HepG2 (cell line): Measurements from ENCODE around the gene TAF6L. TPM values are rescaled to one million over a fixed set of nuclear protein-coding genes. Genes with fewer than 3 reads are reported as not detected.
A peak's percentile ranks its signal among the peaks of the same experiment; 100 is the strongest.

Source experiments
- CREM ChIP-seq, 2 experiments: sonication (generic) in 1 of 2; formaldehyde crosslinking in 1 of 2; IDR thresholded peaks; 2 replicates each; pipeline versions ENCODE4 v1.4.0 to v1.6.1; 2016 to 2020; ENCODE audit warnings: antibody characterized with exemption in 1 of 2, mild to moderate bottlenecking in 1 of 2, missing genetic modification reagents in 1 of 2
- FOSL2 ChIP-seq: sonication (generic); formaldehyde crosslinking; IDR thresholded peaks from 2 replicates; pipeline ENCODE4 v1.4.0; 2020; ENCODE audit warnings: missing genetic modification reagents
- GLI4 ChIP-seq: sonication (generic); formaldehyde crosslinking; IDR thresholded peaks from 2 replicates; pipeline ENCODE4 v1.5.1; 2020; ENCODE audit warnings: missing genetic modification reagents, mild to moderate bottlenecking, moderate library complexity, borderline replicate concordance
- GTF2F1 ChIP-seq: fragments of 150-350 bp; IDR thresholded peaks from 2 replicates; pipeline ENCODE4 v1.6.1; 2014; ENCODE audit warnings: low read length
- HDAC6 ChIP-seq: fragments of 200-600 bp; sonication (generic); IDR thresholded peaks from 2 replicates; pipeline ENCODE4 v1.7.0; 2017; ENCODE audit warnings: mild to moderate bottlenecking, antibody characterized with exemption, low read length, low read depth
- IKZF4 ChIP-seq: sonication (generic); formaldehyde crosslinking; IDR thresholded peaks from 2 replicates; pipeline ENCODE4 v1.5.1; 2020; ENCODE audit warnings: borderline replicate concordance, mild to moderate bottlenecking, low read depth, missing genetic modification reagents; ENCODE audit errors: not compliant biosample characterization
- KLF11 ChIP-seq: IDR thresholded peaks from 2 replicates; pipeline ENCODE4 v1.6.1; 2016; ENCODE audit warnings: missing compliant biosample characterization
- KMT2B ChIP-seq: IDR thresholded peaks from 2 replicates; pipeline ENCODE4 v1.6.1; 2016; ENCODE audit warnings: missing genetic modification reagents, missing compliant biosample characterization
- NCOA2 ChIP-seq: sonication (generic); formaldehyde crosslinking; IDR thresholded peaks from 2 replicates; pipeline ENCODE4 v1.8.0; 2022; ENCODE audit warnings: inconsistent platforms
- NR2C2 ChIP-seq: sonication (generic); formaldehyde crosslinking; IDR thresholded peaks from 2 replicates; pipeline ENCODE4 v1.4.0; 2020; ENCODE audit warnings: missing genetic modification reagents, mild to moderate bottlenecking, moderate library complexity, borderline replicate concordance
- PHF21A ChIP-seq: sonication (generic); formaldehyde crosslinking; IDR thresholded peaks from 2 replicates; pipeline ENCODE4 v1.5.0; 2020; ENCODE audit warnings: mild to moderate bottlenecking, missing genetic modification reagents
- SIN3A ChIP-seq: IDR thresholded peaks from 2 replicates; pipeline ENCODE4 v1.6.1; 2011; ENCODE audit warnings: low read depth, mild to moderate bottlenecking, control low read depth, low read length, borderline replicate concordance
- SIN3B ChIP-seq: fragments of 150-350 bp; IDR thresholded peaks from 2 replicates; pipeline ENCODE4 v1.6.1; 2014; ENCODE audit warnings: low read length
- SRSF1 ChIP-seq: fragments of 200-400 bp; formaldehyde crosslinking; optimal IDR thresholded peaks from 2 replicates; pipeline ENCODE3; 2017; ENCODE audit warnings: mild to moderate bottlenecking, low read depth, low read length, moderate library complexity
- TBP ChIP-seq: sonication (generic); formaldehyde crosslinking; IDR thresholded peaks from 2 replicates; pipeline ENCODE4 v1.5.0; 2020; ENCODE audit warnings: missing genetic modification reagents
- ZBTB7B ChIP-seq: sonication (generic); formaldehyde crosslinking; IDR thresholded peaks from 2 replicates; pipeline ENCODE4 v1.4.0; 2020; ENCODE audit warnings: missing genetic modification reagents
- ZNF136 ChIP-seq: sonication (generic); formaldehyde crosslinking; IDR thresholded peaks from 2 replicates; pipeline ENCODE4 v1.8.1; 2022; ENCODE audit warnings: low read depth, mild to moderate bottlenecking, moderate library complexity, missing genetic modification reagents
- ZNF296 ChIP-seq: sonication (generic); formaldehyde crosslinking; conservative IDR thresholded peaks from 2 replicates; pipeline ENCODE4 v1.5.0; 2020; ENCODE audit warnings: mild to moderate bottlenecking, missing genetic modification reagents
- ZNF816 ChIP-seq: sonication (generic); formaldehyde crosslinking; IDR thresholded peaks from 2 replicates; pipeline ENCODE4 v1.8.0; 2022; ENCODE audit warnings: missing genetic modification reagents, mild to moderate bottlenecking, borderline replicate concordance
- polyA plus RNA-seq, 8 experiments: library from polyadenylated mRNA; depleted of rRNA in 3 of 8; stranded (reverse) in 7 of 8; unstranded in 1 of 8; fragments of >200 nt; fragmentation: Illumina TruSeq in 4 of 8; extraction: Trizol in 4 of 8; gene quantifications; 2 replicates each; pipeline versions ENCODE4 v1.2.1 to v1.2.3, GENCODE V29; 2011 to 2016; ENCODE audit warnings: low read depth in 4 of 8, missing spikeins in 1 of 8, mixed read lengths in 1 of 8; ENCODE audit not compliant: insufficient read depth in 1 of 8
- total RNA-seq, 5 experiments: library from RNA; depleted of rRNA; stranded (reverse); fragments of >200 nt; fragmentation: Illumina TruSeq; extraction: Trizol; gene quantifications; 2 replicates each; pipeline ENCODE4 v1.2.3, GENCODE V29; 2016; ENCODE audit warnings: low read depth in 1 of 5
- TF ChIP-seq, protein P1 (sequence below): sonication (generic); formaldehyde crosslinking; IDR thresholded peaks from 2 replicates; pipeline ENCODE4 v1.5.1; 2020; ENCODE audit warnings: missing genetic modification reagents, mild to moderate bottlenecking, borderline replicate concordance
- TF ChIP-seq, protein P2 (sequence below): sonication (generic); formaldehyde crosslinking; IDR thresholded peaks from 2 replicates; pipeline ENCODE4 v1.4.0; 2020; ENCODE audit warnings: missing genetic modification reagents, mild to moderate bottlenecking, borderline replicate concordance
- TF ChIP-seq, protein P3 (sequence below): sonication (generic); formaldehyde crosslinking; IDR thresholded peaks from 2 replicates; pipeline ENCODE4 v1.9.0; 2021; ENCODE audit warnings: missing genetic modification reagents, borderline replicate concordance

Gene TAF6L
- total and polyA plus RNA-seq, 2 of the 13 experiments (the other 11 are each of a cell fraction or from before 2014, with no cell fraction given) = 12.6 to 19.4 TPM

DNA sequence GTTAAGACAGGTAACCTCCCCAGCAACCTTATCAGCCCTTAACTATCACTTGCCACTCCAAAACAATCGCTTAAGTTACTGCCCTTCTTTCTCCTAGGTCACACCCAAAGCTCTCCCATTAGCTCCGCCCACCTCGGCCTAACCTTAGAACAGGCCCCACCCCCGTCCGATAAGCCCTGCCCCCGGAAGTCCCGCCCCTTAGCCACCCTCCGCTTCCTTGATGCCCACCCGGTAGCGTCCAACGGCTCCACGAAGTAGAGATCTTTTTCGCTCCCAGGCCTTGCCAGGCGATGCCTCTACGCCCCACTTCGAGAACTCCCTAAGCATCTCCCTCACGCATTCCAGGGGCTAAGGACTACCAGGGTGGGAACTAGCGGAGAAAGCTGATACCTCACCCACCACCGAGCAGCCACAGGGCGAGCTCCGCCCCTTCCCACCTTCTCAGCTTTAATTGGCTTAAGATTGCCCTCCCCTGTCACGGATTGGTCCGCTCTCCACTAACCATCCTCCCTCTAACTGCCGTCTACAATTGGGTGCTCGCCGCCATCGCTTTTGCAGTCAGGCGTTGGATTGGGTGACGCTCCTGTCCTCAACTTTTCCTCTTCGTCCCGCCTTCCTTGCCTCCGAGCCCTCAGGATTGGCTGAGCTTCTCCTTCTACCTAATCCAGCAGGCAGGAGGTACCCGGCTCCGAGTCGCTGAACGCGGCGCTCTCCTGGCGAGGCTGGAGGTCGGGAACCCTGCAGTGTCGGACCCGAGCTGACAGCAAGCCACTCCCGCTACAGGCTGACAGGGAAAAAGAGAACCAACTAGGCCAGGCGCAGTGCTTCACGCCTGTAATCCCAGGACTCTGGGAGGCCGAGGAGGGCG, 17.2 kb upstream of the TAF6L start, which contains the start of gene ZBTB3 (continued):
- TF ChIP-seq PHF21A (no peak), GTF2F1 (no peak), ZNF136 (CRISPR knock-in tag) (no peak), NR2C2 (CRISPR knock-in tag) (peak; percentile 55), ZBTB7B (CRISPR knock-in tag) (no peak), SRSF1 (no peak), ZNF816 (CRISPR knock-in tag) (no peak), SIN3B (peak; percentile 70), KLF11 (CRISPR knock-in tag) (no peak), GLI4 (0 out of 2 replicates have a peak, but pooled peaks have one; percentile 12), FOSL2 (no peak), TBP (no peak), NCOA2 (no peak), KMT2B (CRISPR knock-in tag) (no peak; the same call in 1 of the 2 replicates), CREM (IDR thresholded peaks at IDR 0.05) (peak; percentile 62; the same call in 1 of the 2 replicates), CREM (CRISPR knock-in tag; IDR thresholded peaks at IDR 0.05) (no peak), ZNF296 (no peak), HDAC6 (no peak), IKZF4 (CRISPR knock-in tag) (peak; percentile 61), SIN3A (peak; percentile 45; the same call in 1 of the 2 replicates)
- TF ChIP-seq, protein P1, sequence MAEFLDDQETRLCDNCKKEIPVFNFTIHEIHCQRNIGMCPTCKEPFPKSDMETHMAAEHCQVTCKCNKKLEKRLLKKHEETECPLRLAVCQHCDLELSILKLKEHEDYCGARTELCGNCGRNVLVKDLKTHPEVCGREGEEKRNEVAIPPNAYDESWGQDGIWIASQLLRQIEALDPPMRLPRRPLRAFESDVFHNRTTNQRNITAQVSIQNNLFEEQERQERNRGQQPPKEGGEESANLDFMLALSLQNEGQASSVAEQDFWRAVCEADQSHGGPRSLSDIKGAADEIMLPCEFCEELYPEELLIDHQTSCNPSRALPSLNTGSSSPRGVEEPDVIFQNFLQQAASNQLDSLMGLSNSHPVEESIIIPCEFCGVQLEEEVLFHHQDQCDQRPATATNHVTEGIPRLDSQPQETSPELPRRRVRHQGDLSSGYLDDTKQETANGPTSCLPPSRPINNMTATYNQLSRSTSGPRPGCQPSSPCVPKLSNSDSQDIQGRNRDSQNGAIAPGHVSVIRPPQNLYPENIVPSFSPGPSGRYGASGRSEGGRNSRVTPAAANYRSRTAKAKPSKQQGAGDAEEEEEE (CRISPR knock-in tag) = no peak
- TF ChIP-seq, protein P2, sequence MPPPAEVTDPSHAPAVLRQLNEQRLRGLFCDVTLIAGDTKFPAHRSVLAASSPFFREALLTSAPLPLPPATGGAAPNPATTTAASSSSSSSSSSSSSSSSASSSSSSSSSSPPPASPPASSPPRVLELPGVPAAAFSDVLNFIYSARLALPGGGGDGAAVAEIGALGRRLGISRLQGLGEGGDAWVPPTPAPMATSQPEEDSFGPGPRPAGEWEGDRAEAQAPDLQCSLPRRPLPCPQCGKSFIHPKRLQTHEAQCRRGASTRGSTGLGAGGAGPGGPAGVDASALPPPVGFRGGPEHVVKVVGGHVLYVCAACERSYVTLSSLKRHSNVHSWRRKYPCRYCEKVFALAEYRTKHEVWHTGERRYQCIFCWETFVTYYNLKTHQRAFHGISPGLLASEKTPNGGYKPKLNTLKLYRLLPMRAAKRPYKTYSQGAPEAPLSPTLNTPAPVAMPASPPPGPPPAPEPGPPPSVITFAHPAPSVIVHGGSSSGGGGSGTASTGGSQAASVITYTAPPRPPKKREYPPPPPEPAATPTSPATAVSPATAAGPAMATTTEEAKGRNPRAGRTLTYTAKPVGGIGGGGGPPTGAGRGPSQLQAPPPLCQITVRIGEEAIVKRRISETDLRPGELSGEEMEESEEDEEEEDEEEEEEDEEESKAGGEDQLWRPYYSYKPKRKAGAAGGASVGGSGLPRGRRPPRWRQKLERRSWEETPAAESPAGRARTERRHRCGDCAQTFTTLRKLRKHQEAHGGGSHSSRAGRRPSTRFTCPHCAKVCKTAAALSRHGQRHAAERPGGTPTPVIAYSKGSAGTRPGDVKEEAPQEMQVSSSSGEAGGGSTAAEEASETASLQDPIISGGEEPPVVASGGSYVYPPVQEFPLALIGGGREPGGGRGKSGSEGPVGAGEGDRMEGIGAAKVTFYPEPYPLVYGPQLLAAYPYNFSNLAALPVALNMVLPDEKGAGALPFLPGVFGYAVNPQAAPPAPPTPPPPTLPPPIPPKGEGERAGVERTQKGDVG (CRISPR knock-in tag) = no peak
- TF ChIP-seq, protein P3, sequence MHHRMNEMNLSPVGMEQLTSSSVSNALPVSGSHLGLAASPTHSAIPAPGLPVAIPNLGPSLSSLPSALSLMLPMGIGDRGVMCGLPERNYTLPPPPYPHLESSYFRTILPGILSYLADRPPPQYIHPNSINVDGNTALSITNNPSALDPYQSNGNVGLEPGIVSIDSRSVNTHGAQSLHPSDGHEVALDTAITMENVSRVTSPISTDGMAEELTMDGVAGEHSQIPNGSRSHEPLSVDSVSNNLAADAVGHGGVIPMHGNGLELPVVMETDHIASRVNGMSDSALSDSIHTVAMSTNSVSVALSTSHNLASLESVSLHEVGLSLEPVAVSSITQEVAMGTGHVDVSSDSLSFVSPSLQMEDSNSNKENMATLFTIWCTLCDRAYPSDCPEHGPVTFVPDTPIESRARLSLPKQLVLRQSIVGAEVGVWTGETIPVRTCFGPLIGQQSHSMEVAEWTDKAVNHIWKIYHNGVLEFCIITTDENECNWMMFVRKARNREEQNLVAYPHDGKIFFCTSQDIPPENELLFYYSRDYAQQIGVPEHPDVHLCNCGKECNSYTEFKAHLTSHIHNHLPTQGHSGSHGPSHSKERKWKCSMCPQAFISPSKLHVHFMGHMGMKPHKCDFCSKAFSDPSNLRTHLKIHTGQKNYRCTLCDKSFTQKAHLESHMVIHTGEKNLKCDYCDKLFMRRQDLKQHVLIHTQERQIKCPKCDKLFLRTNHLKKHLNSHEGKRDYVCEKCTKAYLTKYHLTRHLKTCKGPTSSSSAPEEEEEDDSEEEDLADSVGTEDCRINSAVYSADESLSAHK (CRISPR knock-in tag) = no peak
